HepG2 (cell line): ENCODE data around the gene CLDN3. TPM values are rescaled to one million over a fixed set of nuclear protein-coding genes. Genes with fewer than 3 reads are reported as not detected.

Experiments used
- ATAC-seq: fragments of 200-7000 bp; cut with Tn5 transposase; 3 replicates; pipeline ENCODE4 v1.9.1; 2020; ENCODE audit warnings: mild to moderate bottlenecking, moderate library complexity
- BruUV-seq: library from RNA; stranded (reverse); fragments of 400-500 nt; replicated peaks from 2 replicates; lab custom pipeline; 2021; lab: Mats Ljungman, UMichigan
- CTCF ChIA-PET: fragments of 300-600 bp; formaldehyde crosslinking; extraction: SDS; loops from one replicate; lab custom pipeline; 2021; ENCODE audit warnings: low total read pairs, inconsistent platforms, low intra/inter-chr PET ratio; lab: Yijun Ruan, JAX
- POLR2A ChIA-PET: fragments of 350-600 bp; sonication (Branson Sonifier 250); formaldehyde crosslinking; loops from one replicate; lab custom pipeline; 2020; ENCODE audit warnings: antibody characterized with exemption, inconsistent platforms; lab: Yijun Ruan, JAX
- DNase-seq: peaks from one replicate; pipeline ENCODE4 v3.0.0-alpha.2; 2015; ENCODE audit warnings: low spot score
- FAIRE-seq: peaks from 3 replicates; lab custom pipeline; 2011; peaks lifted over from hg19 to GRCh38; lab: Jason Lieb, UNC
- H2AFZ ChIP-seq: one replicate; pipeline ENCODE4 v1.6.1; 2011; ENCODE audit warnings: low read length, inconsistent platforms
- H3K27ac ChIP-seq: fragments of 300-600 bp; 3 replicates; pipeline ENCODE4 v1.8.0; 2011; ENCODE audit warnings: mixed run types, mild to moderate bottlenecking, mixed read lengths, low read length, inconsistent platforms; ENCODE audit not compliant: insufficient read depth; ENCODE audit errors: extremely low read length
- H3K27me3 ChIP-seq, 2 experiments: fragments of 200-600 bp in 1 of 2; 2 replicates in 1 of 2; 3 replicates in 1 of 2; pipeline versions ENCODE4 v1.6.0 to v1.8.0; 2011; ENCODE audit warnings: low read length in 2 of 2, mild to moderate bottlenecking in 2 of 2, moderate library complexity in 2 of 2, inconsistent platforms in 1 of 2; ENCODE audit not compliant: insufficient read depth in 2 of 2, control insufficient read depth in 1 of 2
- H3K36me3 ChIP-seq, 2 experiments: fragments of 200-600 bp in 1 of 2; replicated peaks in 1 of 2; 2 replicates in 1 of 2; 3 replicates in 1 of 2; pipeline versions ENCODE4 v1.5.1 to v1.8.0; 2011; ENCODE audit warnings: low read length in 2 of 2, inconsistent platforms in 1 of 2; ENCODE audit not compliant: insufficient read depth in 2 of 2, control insufficient read depth in 1 of 2
- H3K4me1 ChIP-seq: 2 replicates; pipeline ENCODE4 v1.5.1; 2012; ENCODE audit warnings: low read length, inconsistent platforms; ENCODE audit not compliant: insufficient read depth
- H3K4me2 ChIP-seq: 2 replicates; pipeline ENCODE4 v1.6.0; 2011; ENCODE audit warnings: low read depth, low read length, inconsistent platforms
- H3K4me3 ChIP-seq, 3 experiments: fragments of 200-600 bp in 1 of 3; sonication (generic), shearing (Covaris generic) in 1 of 3; replicated peaks in 1 of 3; 2 replicates each; pipeline ENCODE4 v1.5.1; 2011 to 2016; ENCODE audit warnings: low read length in 3 of 3, inconsistent platforms in 2 of 3, low read depth in 2 of 3, mild to moderate bottlenecking in 2 of 3, control low read depth in 1 of 3, mixed read lengths in 1 of 3; ENCODE audit not compliant: insufficient read depth in 1 of 3
- H3K79me2 ChIP-seq: one replicate; pipeline ENCODE4 v1.6.1; 2011; ENCODE audit warnings: low read length, inconsistent platforms; ENCODE audit not compliant: insufficient read depth
- H3K9ac ChIP-seq: 2 replicates; pipeline ENCODE4 v1.6.0; 2011; ENCODE audit warnings: mild to moderate bottlenecking, low read depth, low read length, inconsistent platforms; ENCODE audit not compliant: insufficient read depth
- H3K9me3 ChIP-seq: 2 replicates; pipeline ENCODE4 v1.5.1; 2012; ENCODE audit warnings: mild to moderate bottlenecking, low read length
- H4K20me1 ChIP-seq: 2 replicates; pipeline ENCODE4 v1.6.0; 2011; ENCODE audit warnings: inconsistent platforms, mild to moderate bottlenecking, low read length, moderate library complexity; ENCODE audit not compliant: insufficient read depth
- ERF ChIP-seq: IDR thresholded peaks from 2 replicates; pipeline ENCODE4 v1.6.1; 2018; ENCODE audit warnings: missing biosample characterization, missing genetic modification reagents
- GATAD2A ChIP-seq: IDR thresholded peaks from 2 replicates; pipeline ENCODE4 v1.6.1; 2016
- MAFG ChIP-seq: sonication (generic); formaldehyde crosslinking; IDR thresholded peaks from 2 replicates; pipeline ENCODE4 v1.5.1; 2020; ENCODE audit warnings: mild to moderate bottlenecking, missing genetic modification reagents
- NR3C1 ChIP-seq: sonication (generic); formaldehyde crosslinking; IDR thresholded peaks from 2 replicates; pipeline ENCODE4 v1.4.0; 2020; ENCODE audit warnings: missing genetic modification reagents
- SRSF9 ChIP-seq: fragments of 200-400 bp; formaldehyde crosslinking; IDR thresholded peaks from 2 replicates; pipeline ENCODE4 v1.6.1; 2018; ENCODE audit warnings: borderline replicate concordance, mild to moderate bottlenecking, low read depth, low read length; ENCODE audit not compliant: insufficient read depth, poor library complexity, severe bottlenecking
- STAG1 ChIP-seq: sonication (generic); formaldehyde crosslinking; IDR thresholded peaks from 2 replicates; pipeline ENCODE4 v1.4.0; 2020; ENCODE audit warnings: missing genetic modification reagents
- TBX2 ChIP-seq: sonication (generic); formaldehyde crosslinking; IDR thresholded peaks from 2 replicates; pipeline ENCODE4 v1.5.0; 2020; ENCODE audit warnings: missing genetic modification reagents, mild to moderate bottlenecking, borderline replicate concordance
- TEAD2 ChIP-seq: sonication (generic); formaldehyde crosslinking; IDR thresholded peaks from 2 replicates; pipeline ENCODE4 v1.9.0; 2021; ENCODE audit warnings: missing genetic modification reagents
- ZNF891 ChIP-seq: sonication (generic); formaldehyde crosslinking; IDR thresholded peaks from 2 replicates; pipeline ENCODE4 v1.5.0; 2020; ENCODE audit warnings: mild to moderate bottlenecking, missing genetic modification reagents
- WGBS: methylation state at CpG from one replicate; pipeline ENCODE4 v1.1.6; 2017; ENCODE audit warnings: low lambda C conversion rate; 5-methylcytosine and 5-hydroxymethylcytosine counted together
- in situ Hi-C: cut with HindIII; loops from 2 replicates; pipeline ENCODE4 v1.10.0; 2017; ENCODE audit warnings: low pct_unique_long_range_greater_than_20kb; ENCODE audit not compliant: extremely low pct_ligation_motif_present
- intact Hi-C: fragments of 100-400 bp; cut with micrococcal nuclease; formaldehyde crosslinking; loops from one replicate; pipeline ENCODE4 v1.10.0; 2022; ENCODE audit not compliant: unreplicated experiment
- polyA plus RNA-seq, 8 experiments: library from polyadenylated mRNA; depleted of rRNA in 3 of 8; stranded (reverse) in 7 of 8; unstranded in 1 of 8; fragments of >200 nt; fragmentation: Illumina TruSeq in 4 of 8; extraction: Trizol in 4 of 8; gene quantifications; 2 replicates each; pipeline versions ENCODE4 v1.2.1 to v1.2.3, GENCODE V29; 2011 to 2016; ENCODE audit warnings: low read depth in 4 of 8, missing spikeins in 1 of 8, mixed read lengths in 1 of 8; ENCODE audit not compliant: insufficient read depth in 1 of 8
- total RNA-seq, 5 experiments: library from RNA; depleted of rRNA; stranded (reverse); fragments of >200 nt; fragmentation: Illumina TruSeq; extraction: Trizol; gene quantifications; 2 replicates each; pipeline ENCODE4 v1.2.3, GENCODE V29; 2016; ENCODE audit warnings: low read depth in 1 of 5
- TF ChIP-seq, protein P1 (sequence below): sonication (generic); formaldehyde crosslinking; IDR thresholded peaks from 2 replicates; pipeline ENCODE4 v1.4.0; 2020; ENCODE audit warnings: missing genetic modification reagents, borderline replicate concordance

The CLDN3 gene
- total and polyA plus RNA-seq, 2 of the 13 experiments (the other 11 are each of a cell fraction or from before 2014, with no cell fraction given), result 0.31 to 0.51 TPM

DNA sequence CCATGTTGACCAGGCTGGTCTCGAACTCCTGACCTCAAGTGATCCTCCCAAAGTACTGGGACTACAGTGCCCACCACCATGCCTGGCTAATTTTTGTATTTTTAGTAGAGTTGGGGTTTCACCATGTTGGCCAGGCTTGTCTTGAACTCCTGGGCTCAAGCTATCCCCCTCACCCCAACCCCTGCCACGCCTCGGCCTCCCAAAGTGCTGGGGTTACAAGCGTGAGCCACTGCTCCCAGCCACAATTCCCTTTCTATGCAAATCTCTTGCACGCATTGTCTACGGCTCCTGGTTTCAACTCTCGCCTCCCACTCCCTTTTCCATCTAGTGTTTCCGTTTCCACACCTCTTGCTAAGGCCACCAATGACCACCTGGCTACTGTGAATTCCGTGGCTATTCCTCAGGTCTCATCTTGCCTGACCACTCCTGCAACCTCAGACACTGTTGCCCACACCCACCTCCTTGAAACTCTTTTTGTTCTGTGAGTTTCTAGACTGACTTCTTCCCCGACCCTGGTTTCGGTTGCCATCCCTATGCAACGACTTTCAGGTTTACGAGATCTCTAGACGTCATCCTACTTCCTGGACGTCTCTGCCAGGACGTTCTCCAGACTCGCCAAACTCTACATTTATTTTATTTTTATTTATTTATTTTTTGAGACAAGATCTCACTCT lies 3.4 kb downstream of the CLDN3 start:
- WGBS, result 85% methylated on average over 16 of the region's 17 CpGs
- Histone ChIP-seq H3K9ac (no peak overlapping the region), H3K27ac (no peak overlapping the region), H3K4me2 (no peak overlapping the region), H3K4me3 (no peak overlapping the region), H3K79me2 (no peaks in the 10 kb centered on the region), H3K36me3 (no peaks in the 10 kb centered on the region), H3K9me3 (no peaks in the 10 kb centered on the region), H3K4me1 (peaks cover 28% of the 10 kb centered on the region), H3K27me3 (peaks cover 0 to 2% of the 10 kb centered on the region in 2 experiments; a peak in 2 of 5 replicates)
- in situ Hi-C loops, result no loop called here
- no TSS peak for BruUV-seq
- no peak for DNase-seq
- no peak for ATAC-seq
- no peak for FAIRE-seq
- TF ChIP-seq ZNF891 (CRISPR knock-in tag) (no peak), SRSF9 (no peak), GATAD2A (CRISPR knock-in tag) (no peak), TBX2 (CRISPR knock-in tag) (no peak), NR3C1 (CRISPR knock-in tag) (no peak), ERF (CRISPR knock-in tag) (no peak), MAFG (CRISPR knock-in tag) (no peak), TEAD2 (CRISPR knock-in tag) (no peak), STAG1 (no peak)
- TF ChIP-seq, protein P1, sequence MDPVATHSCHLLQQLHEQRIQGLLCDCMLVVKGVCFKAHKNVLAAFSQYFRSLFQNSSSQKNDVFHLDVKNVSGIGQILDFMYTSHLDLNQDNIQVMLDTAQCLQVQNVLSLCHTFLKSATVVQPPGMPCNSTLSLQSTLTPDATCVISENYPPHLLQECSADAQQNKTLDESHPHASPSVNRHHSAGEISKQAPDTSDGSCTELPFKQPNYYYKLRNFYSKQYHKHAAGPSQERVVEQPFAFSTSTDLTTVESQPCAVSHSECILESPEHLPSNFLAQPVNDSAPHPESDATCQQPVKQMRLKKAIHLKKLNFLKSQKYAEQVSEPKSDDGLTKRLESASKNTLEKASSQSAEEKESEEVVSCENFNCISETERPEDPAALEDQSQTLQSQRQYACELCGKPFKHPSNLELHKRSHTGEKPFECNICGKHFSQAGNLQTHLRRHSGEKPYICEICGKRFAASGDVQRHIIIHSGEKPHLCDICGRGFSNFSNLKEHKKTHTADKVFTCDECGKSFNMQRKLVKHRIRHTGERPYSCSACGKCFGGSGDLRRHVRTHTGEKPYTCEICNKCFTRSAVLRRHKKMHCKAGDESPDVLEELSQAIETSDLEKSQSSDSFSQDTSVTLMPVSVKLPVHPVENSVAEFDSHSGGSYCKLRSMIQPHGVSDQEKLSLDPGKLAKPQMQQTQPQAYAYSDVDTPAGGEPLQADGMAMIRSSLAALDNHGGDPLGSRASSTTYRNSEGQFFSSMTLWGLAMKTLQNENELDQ (CRISPR knock-in tag), result no peak
- TF ChIP-seq, all 625 proteins: peak for 0
- intact Hi-C loops, result no loop called here
- no peak overlapping the region for H2AFZ ChIP-seq
- CTCF ChIA-PET, result no interaction called here
- no peaks in the 10 kb centered on the region for H4K20me1 ChIP-seq
- POLR2A ChIA-PET, result no interaction called here
